MM.1S (cell line): ENCODE data around the gene UCP2.

Source experiments
- DNase-seq: peaks from one replicate; pipeline ENCODE4 v3.0.0-alpha.2; 2015
- H2AFZ ChIP-seq: fragments of 300-600 bp; sonication (generic); 2 replicates; pipeline ENCODE4 v1.6.0; 2016; ENCODE audit warnings: antibody characterized with exemption, low read length
- H3F3A ChIP-seq: fragments of 300-600 bp; sonication (generic); 2 replicates; pipeline ENCODE4 v1.6.1; 2016; ENCODE audit warnings: mild to moderate bottlenecking, antibody characterized with exemption, low read length, moderate library complexity, mixed read lengths; ENCODE audit not compliant: insufficient read depth
- H3K27ac ChIP-seq: fragments of 300-600 bp; sonication (generic); 2 replicates; pipeline ENCODE4 v1.5.1; 2016; ENCODE audit warnings: mild to moderate bottlenecking, low read length
- H3K27me3 ChIP-seq: fragments of 300-600 bp; sonication (generic); replicated peaks from 2 replicates; pipeline ENCODE4 v1.6.0; 2016; ENCODE audit warnings: low read length; ENCODE audit not compliant: insufficient read depth
- H3K36me3 ChIP-seq: fragments of 300-600 bp; sonication (generic); replicated peaks from 2 replicates; pipeline ENCODE4 v1.6.1; 2016; ENCODE audit warnings: mild to moderate bottlenecking, low read length, mixed read lengths; ENCODE audit not compliant: insufficient read depth
- H3K4me1 ChIP-seq: fragments of 300-600 bp; sonication (generic); 2 replicates; pipeline ENCODE4 v1.6.1; 2016; ENCODE audit warnings: low read length, mixed read lengths
- H3K4me2 ChIP-seq: fragments of 300-600 bp; sonication (generic); 2 replicates; pipeline ENCODE4 v1.6.0; 2016; ENCODE audit warnings: low read depth, low read length
- H3K4me3 ChIP-seq: fragments of 300-600 bp; sonication (generic); 2 replicates; pipeline ENCODE4 v1.5.1; 2016; ENCODE audit warnings: low read length, mixed read lengths
- H3K79me2 ChIP-seq: fragments of 300-600 bp; sonication (generic); 2 replicates; pipeline ENCODE4 v1.6.1; 2016; ENCODE audit warnings: mixed run types, low read length, mixed read lengths
- H3K9ac ChIP-seq: fragments of 300-600 bp; sonication (generic); 2 replicates; pipeline ENCODE4 v1.6.1; 2016; ENCODE audit warnings: low read length, mixed read lengths
- H3K9me2 ChIP-seq: fragments of 300-600 bp; sonication (generic); replicated peaks from 2 replicates; pipeline ENCODE4 v1.6.1; 2016; ENCODE audit warnings: mild to moderate bottlenecking, low read length, mixed read lengths; ENCODE audit not compliant: insufficient read depth
- H3K9me3 ChIP-seq: fragments of 300-600 bp; sonication (generic); replicated peaks from 2 replicates; pipeline ENCODE4 v1.6.1; 2016; ENCODE audit warnings: mild to moderate bottlenecking, low read length, mixed read lengths; ENCODE audit not compliant: insufficient read depth
- H4K20me1 ChIP-seq: fragments of 300-600 bp; sonication (generic); 2 replicates; pipeline ENCODE4 v1.6.1; 2016; ENCODE audit warnings: mild to moderate bottlenecking, low read length, moderate library complexity, mixed read lengths; ENCODE audit not compliant: insufficient read depth
- CTCF ChIP-seq: fragments of 300-600 bp; sonication (generic); IDR thresholded peaks from 2 replicates; pipeline ENCODE4 v1.5.1; 2016; ENCODE audit warnings: antibody characterized with exemption, low read length, mixed read lengths
- EZH2 ChIP-seq: fragments of 300-600 bp; sonication (generic); optimal IDR thresholded peaks from 2 replicates; pipeline ENCODE3; 2017; ENCODE audit warnings: low read depth, mild to moderate bottlenecking, antibody characterized with exemption, low read length, mixed read lengths
- EZH2phosphoT487 ChIP-seq: fragments of 300-600 bp; sonication (generic); IDR thresholded peaks from 2 replicates; pipeline ENCODE4 v1.6.1; 2018; ENCODE audit warnings: antibody characterized with exemption, low read length

Gene UCP2

GRCh38 chr11:74001822-74002286 is 19.2 kb upstream of the UCP2 start:
- Histone ChIP-seq H3K9ac (no peak overlapping the region), H4K20me1 (no peaks in the 10 kb centered on the region), H3K9me3 (no peaks in the 10 kb centered on the region)

GRCh38 chr11:74000307-74001133 is 17.9 kb upstream of the UCP2 start:
- no peaks in the 10 kb centered on the region for H3K4me1 ChIP-seq
- H3K36me3 ChIP-seq: no peaks in the 10 kb centered on the region
- H3K9me2 ChIP-seq: no peaks in the 10 kb centered on the region
- no peaks in the 10 kb centered on the region for H3K79me2 ChIP-seq
- no peaks in the 10 kb centered on the region for H3K27me3 ChIP-seq
- H3F3A ChIP-seq: no peaks in the 10 kb centered on the region
- no peak overlapping the region for H3K9ac ChIP-seq
- H3K9me3 ChIP-seq: no peaks in the 10 kb centered on the region
- no peak overlapping the region for H3K27ac ChIP-seq
- DNase-seq: no peak
- TF ChIP-seq CTCF (no peak), EZH2phosphoT487 (no peak), EZH2 (no peak)
- no peak overlapping the region for H3K4me3 ChIP-seq
- H4K20me1 ChIP-seq: no peaks in the 10 kb centered on the region
- H2AFZ ChIP-seq: no peak overlapping the region
- no peak overlapping the region for H3K4me2 ChIP-seq

More at GRCh38 chr11:74001822-74002286, 19.2 kb upstream of the UCP2 start:
- Histone ChIP-seq H3K4me2 (no peak overlapping the region), H3K9me2 (no peaks in the 10 kb centered on the region), H3K27me3 (no peaks in the 10 kb centered on the region), H3K36me3 (no peaks in the 10 kb centered on the region), H3K4me3 (no peak overlapping the region), H2AFZ (no peak overlapping the region), H3K79me2 (no peaks in the 10 kb centered on the region), H3K4me1 (no peaks in the 10 kb centered on the region), H3F3A (no peaks in the 10 kb centered on the region), H3K27ac (no peak overlapping the region)
- TF ChIP-seq CTCF: no peak
- TF ChIP-seq EZH2phosphoT487: no peak
- no peak for DNase-seq

GRCh38 chr11:73999581-74000306 is 17.1 kb upstream of the UCP2 start:
- Histone ChIP-seq H3K4me2 (no peak overlapping the region), H4K20me1 (no peaks in the 10 kb centered on the region), H3K9me2 (no peaks in the 10 kb centered on the region), H2AFZ (no peak overlapping the region), H3F3A (no peaks in the 10 kb centered on the region), H3K9ac (no peak overlapping the region), H3K36me3 (no peaks in the 10 kb centered on the region), H3K4me3 (no peak overlapping the region), H3K4me1 (no peaks in the 10 kb centered on the region), H3K27ac (no peak overlapping the region), H3K79me2 (no peaks in the 10 kb centered on the region), H3K27me3 (no peaks in the 10 kb centered on the region), H3K9me3 (no peaks in the 10 kb centered on the region)
- TF ChIP-seq CTCF (no peak), EZH2phosphoT487 (no peak), EZH2 (no peak)
- DNase-seq: no peak
